ENCODE results near the gene SRPRB.
A peak's percentile ranks its signal among the peaks of the same experiment; 100 is the strongest.

SRPRB gene

DNA sequence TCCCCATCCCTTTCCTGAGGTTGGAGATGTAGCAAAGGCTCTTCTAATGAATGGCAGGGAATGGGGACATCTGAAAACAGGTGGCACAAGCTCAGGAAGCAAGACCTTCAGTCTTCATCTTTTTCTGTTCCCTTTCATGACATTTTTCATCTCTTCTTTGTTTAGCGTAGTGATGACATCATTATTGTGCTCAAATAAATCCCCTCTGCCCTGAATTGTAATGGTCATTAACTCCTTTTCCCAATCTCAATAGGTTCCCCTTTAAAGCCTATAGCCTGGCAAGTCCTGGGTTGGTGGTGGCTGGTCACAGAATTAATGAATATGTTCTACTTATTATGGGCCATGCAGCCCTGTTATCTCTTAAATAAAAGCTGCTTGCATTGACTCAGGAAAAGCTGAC, 38.0 kb upstream of the SRPRB start:
- no peak overlapping the region for H3K4me3 ChIP-seq (ENCODE audit: low read depth, low read length)
- no peak for TF ChIP-seq CTCF (IDR thresholded peaks at IDR 0.05; ENCODE audit: low read depth, low read length, missing control alignments)
- no peak for DNase-seq (ENCODE audit: low read depth)

- no peak for DNase-seq (ENCODE audit: low read depth)
- H3K4me3 ChIP-seq (ENCODE audit: low read depth, low read length): no peak overlapping the region
- TF ChIP-seq CTCF (IDR thresholded peaks at IDR 0.05; ENCODE audit: low read depth, low read length, missing control alignments): no peak
Observed at GRCh38 chr3:133769536-133769935, 36.1 kb upstream of the SRPRB start.

GRCh38 chr3:133773732-133774131, 31.9 kb upstream of the SRPRB start:
- TF ChIP-seq CTCF (IDR thresholded peaks at IDR 0.05; ENCODE audit: low read depth, low read length, missing control alignments): no peak
- no peak overlapping the region for H3K4me3 ChIP-seq (ENCODE audit: low read depth, low read length)

DNA sequence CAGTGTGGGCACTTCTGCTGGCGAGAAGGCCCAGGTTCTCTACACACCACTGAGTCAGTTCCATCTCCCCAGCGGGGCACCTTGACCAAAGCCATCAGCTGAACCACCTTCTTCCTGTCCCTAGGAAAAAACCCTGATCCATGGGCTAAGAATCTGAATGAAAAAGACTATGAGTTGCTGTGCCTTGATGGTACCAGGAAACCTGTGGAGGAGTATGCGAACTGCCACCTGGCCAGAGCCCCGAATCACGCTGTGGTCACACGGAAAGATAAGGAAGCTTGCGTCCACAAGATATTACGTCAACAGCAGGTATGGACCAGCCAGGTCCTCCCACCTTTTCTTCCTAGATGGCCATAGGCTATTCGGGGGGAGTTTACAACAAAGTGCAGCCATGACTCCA, 30.3 kb upstream of the SRPRB start:
- no peak overlapping the region for H3K4me3 ChIP-seq (ENCODE audit: low read depth, low read length)
- TF ChIP-seq CTCF (IDR thresholded peaks at IDR 0.05; ENCODE audit: low read depth, low read length, missing control alignments): no peak
- no peak for DNase-seq (ENCODE audit: low read depth)

More at GRCh38 chr3:133773732-133774131, 31.9 kb upstream of the SRPRB start:
- DNase-seq (ENCODE audit: low read depth): no peak

DNA sequence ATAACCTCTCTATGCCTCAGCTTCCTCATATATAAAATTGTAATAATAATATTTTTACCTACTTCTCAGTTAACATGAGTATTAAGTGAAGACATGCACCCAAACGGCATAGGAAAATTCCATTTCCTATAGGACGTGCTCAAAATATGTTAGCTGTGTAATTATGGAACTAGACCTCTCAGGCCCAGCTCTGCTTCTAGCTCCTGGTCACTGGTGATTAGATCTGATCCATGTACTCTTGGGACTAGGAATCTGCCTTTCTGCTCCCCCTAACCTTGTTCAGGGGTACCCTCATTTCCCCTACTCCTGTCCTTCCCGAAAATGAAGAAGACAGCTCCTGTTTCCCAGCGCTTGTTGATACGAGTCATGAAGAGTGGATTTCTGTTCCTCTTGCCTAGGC, 29.8 kb upstream of the SRPRB start:
- H3K4me3 ChIP-seq (ENCODE audit: low read depth, low read length): no peak overlapping the region
- DNase-seq (ENCODE audit: low read depth): no peak
- no peak for TF ChIP-seq CTCF (IDR thresholded peaks at IDR 0.05; ENCODE audit: low read depth, low read length, missing control alignments)

- peak; percentile 6 for TF ChIP-seq CTCF (IDR thresholded peaks at IDR 0.05; ENCODE audit: low read depth, low read length, missing control alignments)
- DNase-seq (ENCODE audit: low read depth): no peak
Observed at GRCh38 chr3:133776794-133777438, 28.7 kb upstream of the SRPRB start.

More at GRCh38 chr3:133776794-133777438, 28.7 kb upstream of the SRPRB start:
- H3K4me3 ChIP-seq (ENCODE audit: low read depth, low read length): no peak overlapping the region
